CD14-positive monocyte (primary cell): ENCODE data around the gene CAMK2A. TPM values are rescaled to one million over a fixed set of nuclear protein-coding genes. Genes with fewer than 3 reads are reported as not detected.
A peak's percentile ranks its signal among the peaks of the same experiment; 100 is the strongest.

ENCODE experiments used
- DNase-seq, 3 donors: peaks; one replicate each; pipeline ENCODE4 v3.0.0-alpha.2; 2011 to 2022
- H2AFZ ChIP-seq: 2 replicates; pipeline ENCODE4 v1.6.0; 2012; ENCODE audit warnings: mild to moderate bottlenecking, low read depth, low read length, inconsistent platforms; ENCODE audit not compliant: insufficient read depth, poor library complexity, severe bottlenecking
- H3K27ac ChIP-seq, 2 donors: 1 replicate in 1 of 2; 2 replicates in 1 of 2; pipeline ENCODE4 v1.5.1; 2012 to 2013; ENCODE audit warnings: low read length in 2 of 2, control low read depth in 1 of 2, inconsistent platforms in 1 of 2, low read depth in 1 of 2, mild to moderate bottlenecking in 1 of 2
- H3K27me3 ChIP-seq, 2 donors: one replicate each; pipeline versions ENCODE4 v1.6.0 to v1.6.1; 2011 to 2013; ENCODE audit warnings: low read length in 2 of 2; ENCODE audit not compliant: control insufficient read depth in 2 of 2, insufficient read depth in 2 of 2
- H3K36me3 ChIP-seq, 2 donors: replicated peaks in 1 of 2; 1 replicate in 1 of 2; 2 replicates in 1 of 2; pipeline versions ENCODE4 v1.5.1 to v1.6.1; 2012 to 2013; ENCODE audit warnings: low read length in 2 of 2, control low read depth in 1 of 2, inconsistent platforms in 1 of 2, mild to moderate bottlenecking in 1 of 2; ENCODE audit not compliant: insufficient read depth in 2 of 2, control insufficient read depth in 1 of 2
- H3K4me1 ChIP-seq, 2 donors: 1 replicate in 1 of 2; 2 replicates in 1 of 2; pipeline versions ENCODE4 v1.5.1 to v1.6.1; 2012 to 2013; ENCODE audit warnings: low read length in 2 of 2, control low read depth in 1 of 2, inconsistent platforms in 1 of 2, mild to moderate bottlenecking in 1 of 2, moderate library complexity in 1 of 2; ENCODE audit not compliant: insufficient read depth in 2 of 2, control insufficient read depth in 1 of 2
- H3K4me2 ChIP-seq: replicated peaks from 2 replicates; pipeline ENCODE3; 2012; ENCODE audit warnings: low read length, moderate library complexity, mild to moderate bottlenecking; ENCODE audit not compliant: poor library complexity, severe bottlenecking; ENCODE audit errors: extremely low read depth
- H3K4me3 ChIP-seq, 3 experiments: fragments of 200-600 bp in 1 of 3; sonication (generic) in 1 of 3; replicated peaks in 1 of 3; 1 replicate in 2 of 3; 2 replicates in 1 of 3; pipeline ENCODE4 v1.5.1; 2011 to 2013; ENCODE audit warnings: low read length in 3 of 3, mild to moderate bottlenecking in 3 of 3, control low read depth in 2 of 3, low read depth in 2 of 3, inconsistent platforms in 1 of 3, moderate library complexity in 1 of 3
- H3K79me2 ChIP-seq: 2 replicates; pipeline ENCODE4 v1.6.0; 2012; ENCODE audit warnings: mild to moderate bottlenecking, control low read depth, inconsistent platforms, low read length, moderate library complexity; ENCODE audit not compliant: insufficient read depth
- H3K9ac ChIP-seq: 2 replicates; pipeline ENCODE4 v1.6.0; 2017; ENCODE audit warnings: low read length, mild to moderate bottlenecking; ENCODE audit not compliant: insufficient read depth, poor library complexity, severe bottlenecking
- H3K9me3 ChIP-seq, 2 donors: replicated peaks in 1 of 2; 1 replicate in 1 of 2; 2 replicates in 1 of 2; pipeline versions ENCODE4 v1.5.1 to v1.6.1; 2012 to 2013; ENCODE audit warnings: low read length in 2 of 2, control low read depth in 1 of 2; ENCODE audit not compliant: control insufficient read depth in 1 of 2, insufficient read depth in 1 of 2
- H4K20me1 ChIP-seq: 2 replicates; pipeline ENCODE4 v1.6.0; 2012; ENCODE audit warnings: mild to moderate bottlenecking, low read length, control low read depth, moderate library complexity; ENCODE audit not compliant: insufficient read depth
- H3K27ac Mint-ChIP-seq, 7 donors: one replicate each; pipeline ENCODE4 v1.8.0; 2020; ENCODE audit warnings: mild to moderate bottlenecking in 7 of 7, mixed read lengths in 7 of 7, moderate library complexity in 6 of 7, inconsistent platforms in 2 of 7
- H3K27me3 Mint-ChIP-seq, 3 donors: one replicate each; pipeline ENCODE4 v1.8.0; 2021 to 2022; ENCODE audit warnings: low read depth in 3 of 3, mild to moderate bottlenecking in 3 of 3, mixed read lengths in 3 of 3, moderate library complexity in 3 of 3, inconsistent platforms in 1 of 3
- H3K36me3 Mint-ChIP-seq, 2 donors: one replicate each; pipeline ENCODE4 v1.8.0; 2020; ENCODE audit warnings: mixed read lengths in 2 of 2, inconsistent platforms in 1 of 2, mild to moderate bottlenecking in 1 of 2
- H3K4me1 Mint-ChIP-seq: one replicate; pipeline ENCODE4 v1.8.0; 2020; ENCODE audit warnings: mild to moderate bottlenecking, mixed read lengths
- H3K4me3 Mint-ChIP-seq, 2 donors: one replicate each; pipeline ENCODE4 v1.8.0; 2020; ENCODE audit warnings: mild to moderate bottlenecking in 2 of 2, mixed read lengths in 2 of 2, moderate library complexity in 1 of 2
- H3K9me3 Mint-ChIP-seq, 7 donors: one replicate each; pipeline ENCODE4 v1.8.0; 2020 to 2022; ENCODE audit warnings: mixed read lengths in 7 of 7, mild to moderate bottlenecking in 6 of 7, moderate library complexity in 6 of 7, inconsistent platforms in 2 of 7
- WGBS: methylation state at CpG from one replicate; pipeline ENCODE4 v1.1.5; 2013; ENCODE audit warnings: missing lambda C conversion rate; ENCODE audit not compliant: insufficient coverage; 5-methylcytosine and 5-hydroxymethylcytosine counted together
- intact Hi-C, 2 donors: fragments of 100-400 bp; cut with micrococcal nuclease; formaldehyde crosslinking; loops; one replicate each; pipeline versions ENCODE4 v1.15.0 to v1.15.1; 2023
- polyA plus RNA-seq, 3 donors: library from polyadenylated mRNA; depleted of rRNA in 1 of 3; unstranded in 2 of 3; stranded (reverse) in 1 of 3; fragments of 300-500 nt in 2 of 3; fragments of >200 nt in 1 of 3; fragmentation: Illumina TruSeq in 2 of 3; gene quantifications; 1 replicate in 2 of 3; 2 replicates in 1 of 3; pipeline ENCODE4 v1.2.3, GENCODE V29; 2012 to 2021
- TF ChIP-seq, protein P1 (sequence below): fragments of 200-600 bp; IDR thresholded peaks from one replicate; pipeline ENCODE4 v1.8.0; 2022; ENCODE audit warnings: antibody characterized with exemption, mild to moderate bottlenecking

CAMK2A gene
- polyA plus RNA-seq, 3 donors = not detected

DNA sequence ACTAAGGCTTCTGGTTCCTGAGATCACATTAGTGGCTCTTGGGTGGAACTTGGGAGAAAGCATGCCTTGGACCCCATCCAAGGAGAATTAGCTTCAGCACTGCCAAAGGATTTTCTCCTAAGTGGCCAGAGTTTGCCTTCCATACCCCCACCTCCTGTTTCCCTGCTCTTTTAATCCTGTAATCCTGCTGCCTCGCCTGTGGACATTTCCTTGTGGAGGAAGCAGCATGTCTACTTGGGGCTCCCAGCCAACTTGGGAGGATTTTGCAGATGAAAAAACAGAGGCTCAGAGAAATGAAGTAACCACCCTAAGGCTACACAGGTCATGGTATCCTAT, 11.6 kb upstream of the CAMK2A start:
- TF ChIP-seq, protein P1, sequence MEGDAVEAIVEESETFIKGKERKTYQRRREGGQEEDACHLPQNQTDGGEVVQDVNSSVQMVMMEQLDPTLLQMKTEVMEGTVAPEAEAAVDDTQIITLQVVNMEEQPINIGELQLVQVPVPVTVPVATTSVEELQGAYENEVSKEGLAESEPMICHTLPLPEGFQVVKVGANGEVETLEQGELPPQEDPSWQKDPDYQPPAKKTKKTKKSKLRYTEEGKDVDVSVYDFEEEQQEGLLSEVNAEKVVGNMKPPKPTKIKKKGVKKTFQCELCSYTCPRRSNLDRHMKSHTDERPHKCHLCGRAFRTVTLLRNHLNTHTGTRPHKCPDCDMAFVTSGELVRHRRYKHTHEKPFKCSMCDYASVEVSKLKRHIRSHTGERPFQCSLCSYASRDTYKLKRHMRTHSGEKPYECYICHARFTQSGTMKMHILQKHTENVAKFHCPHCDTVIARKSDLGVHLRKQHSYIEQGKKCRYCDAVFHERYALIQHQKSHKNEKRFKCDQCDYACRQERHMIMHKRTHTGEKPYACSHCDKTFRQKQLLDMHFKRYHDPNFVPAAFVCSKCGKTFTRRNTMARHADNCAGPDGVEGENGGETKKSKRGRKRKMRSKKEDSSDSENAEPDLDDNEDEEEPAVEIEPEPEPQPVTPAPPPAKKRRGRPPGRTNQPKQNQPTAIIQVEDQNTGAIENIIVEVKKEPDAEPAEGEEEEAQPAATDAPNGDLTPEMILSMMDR = no peak
- no peak for DNase-seq
- no peaks in the 10 kb centered on the region for H4K20me1 ChIP-seq
- H3K4me2 ChIP-seq = no peak overlapping the region
- Mint-ChIP-seq H3K36me3 (no peaks in the 10 kb centered on the region), H3K4me3 (peak overlapping the region in 1 of 2 donors; percentile 33), H3K27ac (no peak overlapping the region), H3K4me1 (peaks cover 2% of the 10 kb centered on the region), H3K9me3 (peaks cover 0 to 9% (median 2%) of the 10 kb centered on the region in 7 donors), H3K27me3 (peaks cover 33 to 50% (median 37%) of the 10 kb centered on the region in 3 donors)
- no peaks in the 10 kb centered on the region for H3K4me1 ChIP-seq
- intact Hi-C loops = no loop called here
- no peaks in the 10 kb centered on the region for H3K79me2 ChIP-seq
- H3K4me3 ChIP-seq = no peak overlapping the region
- no peak overlapping the region for H3K9ac ChIP-seq
- peaks cover 0 to 6% of the 10 kb centered on the region in 2 donors for H3K9me3 ChIP-seq
- WGBS = 80% methylated on average over 1 of the region's 1 CpG
- H3K27ac ChIP-seq = no peak overlapping the region
- H2AFZ ChIP-seq = no peak overlapping the region
- peaks cover 31 to 46% of the 10 kb centered on the region in 2 donors for H3K27me3 ChIP-seq
- H3K36me3 ChIP-seq = no peaks in the 10 kb centered on the region

DNA sequence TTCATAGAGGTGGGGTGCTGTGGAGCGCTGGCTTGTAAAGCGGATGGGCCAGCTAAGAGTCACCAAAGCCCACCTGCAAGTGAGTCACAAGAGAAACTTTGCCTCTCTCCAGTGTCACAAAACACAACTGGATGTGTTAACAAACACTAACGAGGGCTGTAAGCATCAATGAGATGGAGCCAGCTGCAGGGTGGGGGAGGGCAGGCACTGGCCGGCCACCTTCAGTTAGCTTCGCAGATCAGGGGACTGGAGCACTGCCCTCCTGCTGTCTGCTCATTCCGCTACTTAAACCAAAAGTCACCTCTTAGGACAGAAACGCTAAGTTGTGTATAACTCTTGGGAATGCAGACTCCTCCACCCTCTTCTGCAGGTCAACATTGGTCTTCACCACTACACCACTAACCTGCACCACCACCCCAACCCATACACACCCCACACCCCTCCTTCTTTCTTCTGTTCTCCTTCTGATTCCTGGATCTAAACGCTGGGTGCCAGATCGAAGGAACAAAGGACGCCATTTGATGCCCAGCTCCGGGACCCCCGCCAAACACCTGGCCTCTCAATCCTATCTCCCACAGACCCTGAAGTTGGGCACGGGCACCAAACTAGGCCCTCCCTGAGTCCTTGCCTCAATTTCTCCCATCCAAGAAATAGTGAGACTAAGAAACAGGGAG, 11.1 kb upstream of the CAMK2A start:
- peaks cover 0 to 9% (median 2%) of the 10 kb centered on the region in 7 donors for H3K9me3 Mint-ChIP-seq
- H3K4me1 ChIP-seq = no peaks in the 10 kb centered on the region
- no peak overlapping the region for H3K4me2 ChIP-seq
- H2AFZ ChIP-seq = no peak overlapping the region
- DNase-seq = no peak
- H3K79me2 ChIP-seq = no peaks in the 10 kb centered on the region
- H3K9ac ChIP-seq = no peak overlapping the region
- no peaks in the 10 kb centered on the region for H4K20me1 ChIP-seq
- TF ChIP-seq, protein P1 = no peak
- H3K36me3 ChIP-seq = no peaks in the 10 kb centered on the region
- H3K4me3 Mint-ChIP-seq = peak overlapping the region in 1 of 2 donors; percentile 33
- intact Hi-C loops = no loop called here
- peaks cover 2% of the 10 kb centered on the region for H3K4me1 Mint-ChIP-seq
- H3K27me3 ChIP-seq = peaks cover 31 to 46% of the 10 kb centered on the region in 2 donors
- H3K36me3 Mint-ChIP-seq = no peaks in the 10 kb centered on the region
- WGBS = 87% methylated on average over 10 of the region's 13 CpGs
- H3K27ac Mint-ChIP-seq = no peak overlapping the region
- H3K27ac ChIP-seq = no peak overlapping the region
- peaks cover 33 to 50% (median 37%) of the 10 kb centered on the region in 3 donors for H3K27me3 Mint-ChIP-seq
- no peak overlapping the region for H3K4me3 ChIP-seq
- H3K9me3 ChIP-seq = peaks cover 0 to 6% of the 10 kb centered on the region in 2 donors
